Adrenal gland (tissue), 5 donors: ENCODE data around the gene ATXN10.

Experiments
- POLR2A ChIP-seq, 2 donors: fragments of 450-650 bp; IDR thresholded peaks; one replicate each; pipeline ENCODE4 v1.6.1; 2017; ENCODE audit warnings: antibody characterized with exemption in 2 of 2, mild to moderate bottlenecking in 2 of 2, moderate library complexity in 1 of 2
- TF ChIP-seq, protein P1 (sequence below), 6 experiments: fragments of 450-650 bp in 4 of 6; fragments of 200-600 bp in 2 of 6; sonication (generic) in 1 of 6; IDR thresholded peaks; 1 replicate in 5 of 6; 2 replicates in 1 of 6; pipeline versions ENCODE4 v1.5.1 to v1.8.0; 2016 to 2021; ENCODE audit warnings: antibody characterized with exemption in 6 of 6, mild to moderate bottlenecking in 2 of 6, moderate library complexity in 1 of 6
- donor health status: DM: no; HTN: no; CAD: no.

DNA sequence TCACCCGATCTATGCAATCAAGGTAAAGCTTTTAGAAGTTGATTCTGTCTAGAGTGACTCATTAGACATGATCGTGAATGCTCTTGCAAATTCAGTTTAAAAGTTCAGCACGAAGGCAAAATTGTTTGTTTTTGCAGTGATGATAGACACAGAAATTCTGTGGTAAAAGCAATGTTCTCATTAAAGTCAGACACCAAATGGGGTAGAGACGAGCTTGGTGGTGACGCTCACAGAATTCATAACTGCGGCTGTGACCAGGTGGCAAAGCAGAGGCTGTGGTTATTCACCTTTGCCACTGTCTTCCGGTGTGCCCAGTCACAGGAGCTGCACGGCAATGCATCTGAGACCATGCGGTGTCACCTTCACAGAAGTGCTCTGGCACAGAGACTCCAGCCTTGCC is 221.9 kb downstream of the ATXN10 start:
- TF ChIP-seq, protein P1, sequence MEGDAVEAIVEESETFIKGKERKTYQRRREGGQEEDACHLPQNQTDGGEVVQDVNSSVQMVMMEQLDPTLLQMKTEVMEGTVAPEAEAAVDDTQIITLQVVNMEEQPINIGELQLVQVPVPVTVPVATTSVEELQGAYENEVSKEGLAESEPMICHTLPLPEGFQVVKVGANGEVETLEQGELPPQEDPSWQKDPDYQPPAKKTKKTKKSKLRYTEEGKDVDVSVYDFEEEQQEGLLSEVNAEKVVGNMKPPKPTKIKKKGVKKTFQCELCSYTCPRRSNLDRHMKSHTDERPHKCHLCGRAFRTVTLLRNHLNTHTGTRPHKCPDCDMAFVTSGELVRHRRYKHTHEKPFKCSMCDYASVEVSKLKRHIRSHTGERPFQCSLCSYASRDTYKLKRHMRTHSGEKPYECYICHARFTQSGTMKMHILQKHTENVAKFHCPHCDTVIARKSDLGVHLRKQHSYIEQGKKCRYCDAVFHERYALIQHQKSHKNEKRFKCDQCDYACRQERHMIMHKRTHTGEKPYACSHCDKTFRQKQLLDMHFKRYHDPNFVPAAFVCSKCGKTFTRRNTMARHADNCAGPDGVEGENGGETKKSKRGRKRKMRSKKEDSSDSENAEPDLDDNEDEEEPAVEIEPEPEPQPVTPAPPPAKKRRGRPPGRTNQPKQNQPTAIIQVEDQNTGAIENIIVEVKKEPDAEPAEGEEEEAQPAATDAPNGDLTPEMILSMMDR (IDR thresholded peaks at IDR 0.05): no peak
- TF ChIP-seq POLR2A (IDR thresholded peaks at IDR 0.05): no peak
